ENCODE results near the gene RERE.

The RERE gene

DNA sequence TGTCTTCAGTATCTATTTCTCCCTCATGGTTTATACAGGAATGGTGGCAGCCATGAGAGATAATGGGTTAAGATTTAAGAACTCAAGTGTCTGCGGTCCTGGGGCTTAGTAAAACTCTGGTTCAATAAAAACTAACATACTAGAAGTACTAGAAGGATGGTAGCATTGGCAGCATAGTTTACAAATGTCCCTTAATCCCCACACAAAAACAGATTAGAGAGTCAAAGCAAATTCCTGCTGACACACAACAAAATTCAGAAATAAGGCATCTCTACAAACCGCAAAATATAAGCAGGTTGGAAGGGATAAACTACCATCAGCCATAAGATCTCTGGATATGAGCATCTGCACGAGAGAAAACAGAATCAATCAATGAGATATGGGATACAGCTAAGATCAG is 234.4 kb downstream of the RERE start:
- CTCF ChIA-PET, result interaction anchor here (0.6 to 4.8 kb wide), 7 partner anchors 13 to 266 kb away, joined by 3 to 22 read pairs (median 6); no protein-coding TSS in a partner anchor

DNA sequence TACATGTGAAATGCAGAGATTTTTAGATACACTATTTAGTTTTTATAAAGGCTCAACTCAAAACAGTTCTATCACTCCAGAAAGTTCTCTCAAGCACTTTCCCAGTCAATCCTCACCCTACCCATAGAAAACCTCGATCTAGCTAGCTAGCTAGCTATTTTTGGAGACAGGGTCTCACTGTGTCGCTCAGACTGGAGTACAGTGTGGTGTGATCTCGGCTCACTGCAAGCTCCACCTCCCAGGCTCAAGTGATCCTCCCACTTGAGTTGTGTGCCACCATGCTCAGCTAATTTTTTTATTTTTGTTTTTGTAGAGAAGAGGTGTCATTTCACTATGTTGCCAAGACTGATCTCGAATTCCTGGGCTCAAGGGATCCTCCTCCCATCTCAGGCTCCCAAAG is 236.9 kb downstream of the RERE start:
- H3K4me3 ChIP-seq (ENCODE audit: low read depth, low read length), result no peak overlapping the region
- CTCF ChIA-PET, result interaction anchor here (2.3 to 4.2 kb wide), 4 partner anchors 10 to 146 kb away, joined by 6 to 23 read pairs (median 18); no protein-coding TSS in a partner anchor
- TF ChIP-seq CTCF (IDR thresholded peaks at IDR 0.05; ENCODE audit: insufficient read depth, low read length, missing control alignments), result no peak
- POLR2A ChIA-PET, result no interaction called here
- no peak for DNase-seq (ENCODE audit: low read depth, low spot score)

More for the DNA sequence above, 234.4 kb downstream of the RERE start:
- no peak for DNase-seq (ENCODE audit: low read depth, low spot score)
- no peak for TF ChIP-seq CTCF (IDR thresholded peaks at IDR 0.05; ENCODE audit: insufficient read depth, low read length, missing control alignments)
- POLR2A ChIA-PET, result no interaction called here
- no peak overlapping the region for H3K4me3 ChIP-seq (ENCODE audit: low read depth, low read length)

DNA sequence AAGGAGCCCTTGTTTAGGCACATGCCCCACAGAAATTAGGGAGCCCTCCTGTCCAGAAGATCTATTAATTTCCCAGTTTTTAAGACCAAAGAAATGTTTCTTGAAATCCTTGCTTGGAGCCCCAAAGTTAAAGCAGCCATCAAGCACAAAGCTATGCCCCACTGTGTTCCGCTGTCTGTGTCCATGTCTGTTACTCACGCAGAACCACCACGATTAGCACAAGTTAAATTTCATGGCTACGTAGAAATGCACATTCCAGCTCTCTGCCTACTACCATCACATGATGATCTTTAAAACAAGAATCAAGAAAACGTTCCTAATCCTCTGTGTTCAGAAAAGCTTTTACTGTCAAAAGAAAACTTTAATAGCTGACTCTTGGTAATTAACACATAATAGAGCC is 238.5 kb downstream of the RERE start:
- ChIA-PET CTCF (interaction anchor here (0.6 to 4.2 kb wide), 6 partner anchors 9 to 271 kb away, joined by 3 to 23 read pairs (median 10); no protein-coding TSS in a partner anchor), POLR2A (no interaction called here)
- no peak for TF ChIP-seq CTCF (IDR thresholded peaks at IDR 0.05; ENCODE audit: insufficient read depth, low read length, missing control alignments)
- DNase-seq (ENCODE audit: low read depth, low spot score), result no peak
- no peak overlapping the region for H3K4me3 ChIP-seq (ENCODE audit: low read depth, low read length)

DNA sequence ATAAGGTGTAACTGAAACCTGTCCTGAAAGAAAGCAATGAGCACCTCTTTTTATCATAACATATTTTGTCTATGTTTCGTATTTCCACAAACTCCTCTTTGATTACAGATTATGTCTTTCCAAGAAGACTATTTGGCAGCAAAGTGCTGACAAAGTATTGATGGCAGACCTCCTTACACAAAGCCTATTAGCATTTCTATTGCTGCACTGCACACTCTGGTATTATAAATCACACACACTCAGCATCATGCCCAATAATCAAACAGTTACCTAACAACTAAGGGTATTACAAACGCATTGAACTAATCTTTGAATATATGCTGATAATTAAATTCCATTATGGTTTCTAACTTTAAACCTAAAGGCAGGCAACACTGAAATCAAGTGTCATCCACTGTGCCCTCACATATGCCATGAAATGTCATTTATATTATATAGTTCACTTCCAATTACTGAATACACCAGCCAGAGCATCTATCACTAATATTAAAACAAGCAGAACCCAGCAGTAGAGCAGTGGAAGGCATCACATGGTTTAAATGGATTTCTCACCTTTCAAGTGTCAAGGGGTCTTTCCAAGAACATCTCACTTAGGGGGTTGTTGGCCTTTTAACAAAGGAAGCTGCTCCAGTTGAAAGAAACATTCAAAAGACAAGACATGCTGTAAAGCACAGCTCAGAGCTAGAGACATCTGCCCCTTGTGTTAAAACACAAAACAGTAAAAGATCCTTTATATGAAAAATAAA is 239.1 kb downstream of the RERE start:
- ChIA-PET CTCF (interaction anchor here (0.6 to 4.2 kb wide), 7 partner anchors 8 to 271 kb away, joined by 3 to 23 read pairs (median 4); no protein-coding TSS in a partner anchor), POLR2A (no interaction called here)
- DNase-seq (ENCODE audit: low read depth, low spot score), result no peak
- no peak for TF ChIP-seq CTCF (IDR thresholded peaks at IDR 0.05; ENCODE audit: insufficient read depth, low read length, missing control alignments)
- no peak overlapping the region for H3K4me3 ChIP-seq (ENCODE audit: low read depth, low read length)

- CTCF ChIA-PET, result interaction anchor here (1.2 to 2.8 kb wide), 2 partner anchors 14 to 151 kb away, joined by 6 to 10 read pairs; no protein-coding TSS in a partner anchor
- POLR2A ChIA-PET, result no interaction called here
These were observed 242.5 kb downstream of the RERE start for GRCh38 chr1:8574985-8575384.

More at GRCh38 chr1:8574985-8575384, 242.5 kb downstream of the RERE start:
- no peak for TF ChIP-seq CTCF (IDR thresholded peaks at IDR 0.05; ENCODE audit: insufficient read depth, low read length, missing control alignments)
- H3K4me3 ChIP-seq (ENCODE audit: low read depth, low read length), result no peak overlapping the region
- DNase-seq (ENCODE audit: low read depth, low spot score), result no peak

Data from AG04449 (cell line).